Large intestine (tissue), 3 donors: ENCODE measurements around the gene SMIM7. TPM values are rescaled to one million over a fixed set of nuclear protein-coding genes. Genes with fewer than 3 reads are reported as not detected.
"Not testable (repeated sequence)": the region's sequence is repeated elsewhere in the genome, so short reads cannot be mapped to it uniquely, and the experiment has no call there.

Experiments used
- DNase-seq, 2 donors: peaks; one replicate each; pipeline versions ENCODE4 v3.0.0 to v3.0.0-alpha.2; 2013
- H3K27ac ChIP-seq: one replicate; pipeline ENCODE4 v1.5.1; 2013; ENCODE audit warnings: low read length
- H3K27me3 ChIP-seq: 2 replicates; pipeline ENCODE4 v1.6.1; 2013; ENCODE audit warnings: low read length; ENCODE audit not compliant: control insufficient read depth, insufficient read depth
- H3K36me3 ChIP-seq: 2 replicates; pipeline ENCODE4 v1.6.1; 2013; ENCODE audit warnings: low read length; ENCODE audit not compliant: control insufficient read depth, insufficient read depth
- H3K4me1 ChIP-seq: one replicate; pipeline ENCODE4 v1.6.1; 2013; ENCODE audit warnings: low read length; ENCODE audit not compliant: control insufficient read depth, insufficient read depth
- H3K4me3 ChIP-seq: one replicate; pipeline ENCODE4 v1.5.1; 2013; ENCODE audit warnings: low read length
- H3K9me3 ChIP-seq: one replicate; pipeline ENCODE4 v1.6.1; 2013; ENCODE audit warnings: mild to moderate bottlenecking, low read depth, low read length, moderate library complexity; ENCODE audit not compliant: control insufficient read depth
- WGBS: methylation state at CpG from one replicate; pipeline ENCODE4 v1.1.5; 2013; ENCODE audit warnings: low lambda C conversion rate; ENCODE audit not compliant: insufficient coverage; 5-methylcytosine and 5-hydroxymethylcytosine counted together
- polyA plus RNA-seq: library from polyadenylated mRNA; unstranded; fragments of 120-200 nt; gene quantifications from one replicate; pipeline ENCODE4 v1.2.1, GENCODE V29; 2013

The SMIM7 gene
- polyA plus RNA-seq, 1 donor = 85.6 TPM

DNA sequence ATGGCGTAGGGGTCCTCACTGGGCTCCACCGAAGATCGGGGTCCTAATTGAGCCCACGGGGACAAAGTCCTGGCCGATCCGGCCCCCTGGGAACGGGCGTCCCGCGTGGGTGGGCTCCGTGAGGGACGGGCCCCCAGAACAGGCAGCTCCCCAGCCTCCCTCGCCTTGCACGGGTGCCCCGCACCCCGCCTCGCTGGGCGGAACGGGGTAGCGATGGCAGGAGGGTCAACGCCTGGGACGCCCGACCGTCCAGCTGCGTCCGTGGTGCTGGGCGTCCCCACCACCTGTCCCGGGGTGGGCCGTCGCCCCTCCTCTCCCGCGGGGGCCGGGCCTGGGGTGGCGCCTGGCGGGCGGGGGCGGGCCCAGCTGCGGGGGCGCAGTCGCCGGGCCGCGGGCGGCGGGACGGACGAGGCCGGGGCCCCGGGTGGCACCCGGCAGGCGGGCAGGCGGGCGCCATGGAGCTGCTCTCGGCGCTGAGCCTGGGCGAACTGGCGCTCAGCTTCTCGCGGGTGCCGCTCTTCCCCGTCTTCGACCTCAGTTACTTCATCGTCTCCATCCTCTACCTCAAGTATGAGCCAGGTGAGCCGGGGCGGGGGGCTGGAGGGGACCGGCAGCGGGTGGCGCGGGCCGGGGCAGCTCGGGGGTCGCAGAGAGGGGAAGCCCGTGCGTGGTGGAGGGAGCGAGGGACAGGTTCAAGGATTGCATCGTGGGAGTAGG lies 977 bp upstream of the SMIM7 start, which contains the start of gene TMEM38A:
TMEM38A (plus strand) TSS at position 377 of the 717 bp plus-strand sequence; CDS start at position 456, 79 bp downstream.
- H3K4me3 ChIP-seq = peak within 1 kb of the TSS; percentile 75
- DNase-seq = peak; percentile 23 to 44
- H3K4me1 ChIP-seq = peaks cover 14% of the 10 kb centered on the region
- H3K36me3 ChIP-seq = peaks cover 23% of the 10 kb centered on the region
- no CpG with 5 or more reads among the region's 76 CpGs for WGBS
- H3K27me3 ChIP-seq = no peaks in the 10 kb centered on the region
- no peaks in the 10 kb centered on the region for H3K9me3 ChIP-seq
- H3K27ac ChIP-seq = peak within 1 kb of the TSS; percentile 83

- Histone ChIP-seq H3K27me3 (no peaks in the 10 kb centered on the region), H3K36me3 (peaks cover 35% of the 10 kb centered on the region), H3K27ac (no peak overlapping the region), H3K4me3 (peak overlapping the region; percentile 75), H3K9me3 (no peaks in the 10 kb centered on the region), H3K4me1 (peaks cover 14% of the 10 kb centered on the region)
- no CpG with 5 or more reads among the region's 14 CpGs for WGBS
- DNase-seq = no peak
Observed at GRCh38 chr19:16659464-16659831, 496 bp downstream of the SMIM7 start.

GRCh38 chr19:16657384-16657783 lies 2.6 kb downstream of the SMIM7 start:
- Histone ChIP-seq H3K36me3 (peaks cover 54% of the 10 kb centered on the region), H3K9me3 (no peaks in the 10 kb centered on the region), H3K27me3 (no peaks in the 10 kb centered on the region), H3K4me3 (no peak overlapping the region), H3K4me1 (peaks cover 14% of the 10 kb centered on the region), H3K27ac (no peak overlapping the region)
- no CpG with 5 or more reads among the region's 5 CpGs for WGBS
- no peak for DNase-seq

- WGBS = no CpG with 5 or more reads among the region's 11 CpGs
- no peak overlapping the region for H3K27ac ChIP-seq
- no peaks in the 10 kb centered on the region for H3K27me3 ChIP-seq
- DNase-seq = no peak
- H3K36me3 ChIP-seq = peaks cover 70% of the 10 kb centered on the region
- no peak overlapping the region for H3K4me3 ChIP-seq
- H3K9me3 ChIP-seq = no peaks in the 10 kb centered on the region
- H3K4me1 ChIP-seq = peaks cover 8% of the 10 kb centered on the region
Observed at GRCh38 chr19:16655727-16656126, 4.2 kb downstream of the SMIM7 start.

DNA sequence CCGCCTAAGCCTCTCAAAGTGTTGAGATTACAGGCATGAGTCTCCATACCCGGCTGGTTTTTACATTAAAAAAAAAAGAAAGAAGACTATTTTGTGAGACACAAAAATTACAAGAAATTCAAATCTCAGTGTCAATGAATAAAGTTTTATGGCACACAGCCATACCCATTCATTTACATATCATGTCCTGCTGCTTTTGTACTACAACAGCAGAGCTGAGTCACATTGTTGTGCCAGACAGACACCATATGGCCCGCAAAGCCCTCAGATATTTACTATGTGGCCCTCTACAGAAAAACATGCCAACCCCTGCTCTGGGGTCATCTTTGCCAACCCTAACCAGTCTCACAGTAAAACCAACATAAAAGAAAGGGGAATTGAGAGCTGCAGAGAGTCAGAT lies 5.3 kb downstream of the SMIM7 start:
- Histone ChIP-seq H3K4me1 (peaks cover 5% of the 10 kb centered on the region), H3K36me3 (peaks cover 75% of the 10 kb centered on the region)

GRCh38 chr19:16654140-16654539 lies 5.8 kb downstream of the SMIM7 start:
- no peaks in the 10 kb centered on the region for H3K27me3 ChIP-seq
- H3K4me1 ChIP-seq = peaks cover 5% of the 10 kb centered on the region
- H3K27ac ChIP-seq = no peak overlapping the region
- H3K36me3 ChIP-seq = peaks cover 75% of the 10 kb centered on the region
- DNase-seq = no peak
- WGBS = no CpG with 5 or more reads among the region's 3 CpGs
- H3K4me3 ChIP-seq = no peak overlapping the region
- no peaks in the 10 kb centered on the region for H3K9me3 ChIP-seq

More for the DNA sequence above, 5.3 kb downstream of the SMIM7 start:
- Histone ChIP-seq H3K9me3 (no peaks in the 10 kb centered on the region), H3K27ac (no peak overlapping the region), H3K4me3 (no peak overlapping the region), H3K27me3 (no peaks in the 10 kb centered on the region)
- DNase-seq = no peak
- 100% methylated on average over 1 of the region's 3 CpGs for WGBS

- H3K4me1 ChIP-seq = no peaks in the 10 kb centered on the region
- no peak for DNase-seq
- no peak overlapping the region for H3K27ac ChIP-seq
- WGBS = no CpG with 5 or more reads among the region's 7 CpGs
- peaks cover 71% of the 10 kb centered on the region for H3K36me3 ChIP-seq
- H3K9me3 ChIP-seq = no peaks in the 10 kb centered on the region
- no peak overlapping the region for H3K4me3 ChIP-seq
- H3K27me3 ChIP-seq = no peaks in the 10 kb centered on the region
Observed at GRCh38 chr19:16652854-16653253, 7.1 kb downstream of the SMIM7 start.

GRCh38 chr19:16651421-16652188 lies 8.3 kb downstream of the SMIM7 start:
- not testable (repeated sequence) for H3K4me3 ChIP-seq, H3K27me3 ChIP-seq, H3K27ac ChIP-seq, H3K9me3 ChIP-seq, DNase-seq, H3K4me1 ChIP-seq
- WGBS = no CpG with 5 or more reads among the region's 8 CpGs
- H3K36me3 ChIP-seq = peaks cover 71% of the 10 kb centered on the region

GRCh38 chr19:16650821-16651220 lies 9.1 kb downstream of the SMIM7 start:
- no peaks in the 10 kb centered on the region for H3K9me3 ChIP-seq
- H3K36me3 ChIP-seq = peaks cover 72% of the 10 kb centered on the region
- H3K4me1 ChIP-seq = no peaks in the 10 kb centered on the region
- DNase-seq = no peak
- H3K27ac ChIP-seq = no peak overlapping the region
- no peaks in the 10 kb centered on the region for H3K27me3 ChIP-seq
- no peak overlapping the region for H3K4me3 ChIP-seq
- no CpG with 5 or more reads among the region's 2 CpGs for WGBS

GRCh38 chr19:16649734-16650133 lies 10.2 kb downstream of the SMIM7 start:
- Histone ChIP-seq H3K27ac (no peak overlapping the region), H3K9me3 (no peaks in the 10 kb centered on the region), H3K4me1 (no peaks in the 10 kb centered on the region), H3K4me3 (no peak overlapping the region), H3K36me3 (peaks cover 75% of the 10 kb centered on the region), H3K27me3 (no peaks in the 10 kb centered on the region)
- 70% methylated on average over 2 of the region's 9 CpGs for WGBS
- DNase-seq = no peak
